GM23338 (cell line): ENCODE data around the gene RETSAT. TPM values are rescaled to one million over a fixed set of nuclear protein-coding genes. Genes with fewer than 3 reads are reported as not detected.

Experiments
- ATAC-seq: fragments of 200-7000 bp; cut with Tn5 transposase; 3 replicates; pipeline ENCODE4 v1.9.1; 2020
- DNase-seq: peaks from one replicate; pipeline ENCODE4 v3.0.0-alpha.2; 2015; ENCODE audit warnings: low spot score
- H2AFZ ChIP-seq: fragments of 200-600 bp; sonication (generic); 2 replicates; pipeline ENCODE4 v1.8.0; 2016; ENCODE audit warnings: antibody characterized with exemption, mild to moderate bottlenecking, moderate library complexity
- H3F3A ChIP-seq: fragments of 200-600 bp; sonication (generic); replicated peaks from 2 replicates; pipeline ENCODE4 v1.8.0; 2017; ENCODE audit warnings: antibody characterized with exemption, mixed run types, low read depth
- H3K27ac ChIP-seq: fragments of 200-600 bp; sonication (generic); 2 replicates; pipeline ENCODE4 v1.6.1; 2016; ENCODE audit warnings: low read depth
- H3K27me3 ChIP-seq: fragments of 200-600 bp; sonication (generic); 2 replicates; pipeline ENCODE4 v1.8.0; 2016; ENCODE audit warnings: mild to moderate bottlenecking, mixed run types, moderate library complexity; ENCODE audit not compliant: insufficient read depth
- H3K36me3 ChIP-seq: fragments of 200-600 bp; sonication (generic); 2 replicates; pipeline ENCODE4 v1.8.0; 2016; ENCODE audit warnings: mild to moderate bottlenecking; ENCODE audit not compliant: insufficient read depth
- H3K4me1 ChIP-seq: fragments of 200-600 bp; sonication (generic); 2 replicates; pipeline ENCODE4 v1.8.0; 2016; ENCODE audit warnings: mild to moderate bottlenecking, moderate library complexity; ENCODE audit not compliant: insufficient read depth
- H3K4me2 ChIP-seq: fragments of 200-600 bp; sonication (generic); 2 replicates; pipeline ENCODE4 v1.7.1; 2017; ENCODE audit warnings: mixed run types
- H3K4me3 ChIP-seq: fragments of 200-600 bp; sonication (generic); 2 replicates; pipeline ENCODE4 v1.6.1; 2016; ENCODE audit warnings: mixed run types
- H3K79me2 ChIP-seq: fragments of 200-600 bp; sonication (generic); replicated peaks from 2 replicates; pipeline ENCODE4 v1.8.0; 2017; ENCODE audit warnings: mild to moderate bottlenecking; ENCODE audit not compliant: insufficient read depth
- H3K9me2 ChIP-seq: fragments of 200-600 bp; sonication (generic); 2 replicates; pipeline ENCODE4 v1.8.0; 2017; ENCODE audit not compliant: insufficient read depth
- H4K20me1 ChIP-seq: fragments of 200-600 bp; sonication (generic); replicated peaks from 2 replicates; pipeline ENCODE4 v1.8.0; 2017; ENCODE audit warnings: mild to moderate bottlenecking; ENCODE audit not compliant: insufficient read depth
- H3K27ac Mint-ChIP-seq: 2 replicates; pipeline ENCODE4 v1.8.0; 2020; ENCODE audit warnings: inconsistent platforms, mild to moderate bottlenecking, moderate library complexity, mixed read lengths
- H3K27me3 Mint-ChIP-seq: 3 replicates; pipeline ENCODE4 v1.8.0; 2022; ENCODE audit warnings: low read depth, mild to moderate bottlenecking, moderate library complexity, mixed read lengths, inconsistent platforms; ENCODE audit not compliant: insufficient read depth, poor library complexity
- H3K36me3 Mint-ChIP-seq: 3 replicates; pipeline ENCODE4 v1.8.0; 2021; ENCODE audit warnings: low read depth, mild to moderate bottlenecking, inconsistent platforms, moderate library complexity, mixed read lengths
- H3K4me1 Mint-ChIP-seq: 3 replicates; pipeline ENCODE4 v1.8.0; 2020; ENCODE audit warnings: mild to moderate bottlenecking, inconsistent platforms, mixed read lengths
- H3K4me3 Mint-ChIP-seq: 3 replicates; pipeline ENCODE4 v1.8.0; 2021; ENCODE audit warnings: moderate library complexity, mild to moderate bottlenecking, inconsistent platforms, mixed read lengths
- H3K9me3 Mint-ChIP-seq: 3 replicates; pipeline ENCODE4 v1.8.0; 2020; ENCODE audit warnings: moderate library complexity, mild to moderate bottlenecking, inconsistent platforms, mixed read lengths
- CREB1 ChIP-seq: fragments of 250-450 bp; sonication (Bioruptor Pico); IDR thresholded peaks from 2 replicates; pipeline ENCODE4 v1.5.0; 2020; ENCODE audit warnings: low read depth, mild to moderate bottlenecking, moderate library complexity
- EZH2 ChIP-seq: fragments of 200-600 bp; sonication (generic); IDR thresholded peaks from one replicate; pipeline ENCODE4 v1.8.0; 2017; ENCODE audit warnings: antibody characterized with exemption, mild to moderate bottlenecking, low read depth; ENCODE audit not compliant: unreplicated experiment
- EZH2phosphoT487 ChIP-seq: fragments of 200-600 bp; sonication (generic); IDR thresholded peaks from one replicate; pipeline ENCODE4 v1.8.1; 2018; ENCODE audit warnings: antibody characterized with exemption; ENCODE audit not compliant: unreplicated experiment
- JUNB ChIP-seq: IDR thresholded peaks from one replicate; pipeline ENCODE4 v1.6.1; 2016; ENCODE audit warnings: antibody characterized with exemption; ENCODE audit not compliant: unreplicated experiment
- NANOG ChIP-seq: IDR thresholded peaks from 2 replicates; pipeline ENCODE4 v1.6.1; 2016; ENCODE audit warnings: antibody characterized with exemption, borderline replicate concordance
- POLR2AphosphoS5 ChIP-seq: IDR thresholded peaks from 2 replicates; pipeline ENCODE4 v1.6.1; 2016; ENCODE audit warnings: antibody characterized with exemption, low read depth
- STAT1 ChIP-seq: IDR thresholded peaks from one replicate; pipeline ENCODE4 v1.6.1; 2016; ENCODE audit warnings: antibody characterized with exemption; ENCODE audit not compliant: unreplicated experiment
- ZNF114 ChIP-seq: fragments of 250-450 bp; sonication (Bioruptor Pico); IDR thresholded peaks from 2 replicates; pipeline ENCODE4 v1.5.0; 2020; ENCODE audit warnings: mild to moderate bottlenecking, moderate library complexity
- ZNF331 ChIP-seq: fragments of 250-450 bp; sonication (Bioruptor Pico); IDR thresholded peaks from 2 replicates; pipeline ENCODE4 v1.5.0; 2020; ENCODE audit warnings: low read depth, mild to moderate bottlenecking, moderate library complexity
- polyA plus RNA-seq: library from polyadenylated mRNA; unstranded; fragments of >200 nt; fragmentation: Nextera tagmentation; extraction: Ambion mirVana; gene quantifications from 2 replicates; pipeline ENCODE4 v1.2.1, GENCODE V29; 2016
- total RNA-seq: library from RNA; depleted of rRNA; stranded (reverse); fragments of >200 nt; shearing (Covaris generic); gene quantifications from 2 replicates; pipeline ENCODE4 v1.2.3, GENCODE V29; 2014
- TF ChIP-seq, protein P1 (sequence below): IDR thresholded peaks from 2 replicates; pipeline ENCODE4 v1.6.1; 2016; ENCODE audit warnings: antibody characterized with exemption
- TF ChIP-seq, protein P2 (sequence below): fragments of 250-450 bp; sonication (Bioruptor Pico); IDR thresholded peaks from 2 replicates; pipeline ENCODE4 v1.5.0; 2020; ENCODE audit warnings: mild to moderate bottlenecking, moderate library complexity
- TF ChIP-seq, protein P3 (sequence below), 2 experiments: fragments of 200-600 bp in 1 of 2; sonication (generic) in 1 of 2; conservative IDR thresholded peaks; 2 replicates each; pipeline versions ENCODE4 v1.5.1 to v1.6.1; 2016 to 2017; ENCODE audit warnings: antibody characterized with exemption in 2 of 2, low read depth in 2 of 2, mild to moderate bottlenecking in 2 of 2, moderate library complexity in 1 of 2
- TF ChIP-seq, protein P4 (sequence below): IDR thresholded peaks from one replicate; pipeline ENCODE4 v1.6.1; 2018; ENCODE audit warnings: antibody characterized with exemption; ENCODE audit not compliant: unreplicated experiment

RETSAT gene
- total and polyA plus RNA-seq, 2 experiments from 2014 or later: 2.3 to 16.4 TPM

DNA sequence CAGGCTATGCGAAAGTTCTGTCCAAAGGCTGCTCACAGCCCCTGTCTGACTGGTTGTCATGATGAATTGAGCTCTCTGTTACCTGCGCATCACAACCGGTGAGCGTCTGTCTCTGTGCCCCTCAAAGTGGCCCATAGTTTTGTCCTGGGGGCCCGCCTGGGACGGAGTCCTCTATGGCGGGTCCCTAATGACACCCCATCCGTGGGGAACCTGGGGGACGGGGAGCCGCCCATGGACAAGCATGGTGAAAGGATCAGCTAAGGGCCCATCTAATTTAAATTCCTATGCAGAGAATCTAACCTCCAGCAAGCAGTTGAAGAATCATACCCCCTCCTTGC lies 714 bp upstream of the RETSAT start (continued):
- no peak for TF ChIP-seq CREB1
- TF ChIP-seq ZNF114 (CRISPR knock-in tag): no peak
- TF ChIP-seq NANOG: no peak

DNA sequence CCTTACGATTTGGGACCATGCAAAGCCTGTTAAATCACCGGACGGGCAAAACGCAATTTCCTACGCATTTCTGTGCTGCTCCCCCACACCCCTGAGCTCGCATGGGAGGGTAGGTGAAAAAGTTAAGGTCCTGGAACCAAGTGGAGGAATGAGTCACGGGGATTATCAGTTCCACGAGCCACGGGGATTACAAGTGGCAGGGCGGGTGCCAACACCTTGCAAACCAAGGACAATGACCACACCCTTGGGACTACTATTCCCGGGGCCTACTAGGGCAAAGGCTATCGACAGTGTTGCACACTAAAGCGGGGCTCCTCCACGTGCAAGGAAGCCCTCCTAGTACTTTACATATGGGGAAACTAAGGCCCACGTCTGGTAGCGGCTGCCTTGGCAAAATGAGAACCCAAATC lies 447 bp downstream of the RETSAT start:
- Histone ChIP-seq H3K36me3 (no peaks in the 10 kb centered on the region), H2AFZ (peak overlapping the region; percentile 92), H3K4me2 (peak overlapping the region; percentile 83), H3F3A (no peaks in the 10 kb centered on the region), H3K4me1 (peaks cover 15% of the 10 kb centered on the region), H3K4me3 (peak overlapping the region; percentile 78), H3K27me3 (no peaks in the 10 kb centered on the region), H3K27ac (no peak overlapping the region), H3K9me2 (no peaks in the 10 kb centered on the region), H4K20me1 (no peaks in the 10 kb centered on the region; the same call in none of the 2 replicates), H3K79me2 (no peaks in the 10 kb centered on the region)
- peak; percentile 11 for ATAC-seq
- Mint-ChIP-seq H3K27me3 (peaks cover 6% of the 10 kb centered on the region), H3K27ac (peak overlapping the region; percentile 40; the same call in 1 of the 2 replicates), H3K9me3 (no peaks in the 10 kb centered on the region), H3K4me3 (peak overlapping the region; percentile 97), H3K4me1 (peaks cover 15% of the 10 kb centered on the region), H3K36me3 (peaks cover 19% of the 10 kb centered on the region)
- TF ChIP-seq ZNF114 (CRISPR knock-in tag) (no peak), JUNB (no peak), ZNF331 (CRISPR knock-in tag) (no peak), CREB1 (no peak), POLR2AphosphoS5 (no peak), EZH2 (no peak), STAT1 (no peak), EZH2phosphoT487 (no peak), NANOG (no peak)
- TF ChIP-seq, protein P1, sequence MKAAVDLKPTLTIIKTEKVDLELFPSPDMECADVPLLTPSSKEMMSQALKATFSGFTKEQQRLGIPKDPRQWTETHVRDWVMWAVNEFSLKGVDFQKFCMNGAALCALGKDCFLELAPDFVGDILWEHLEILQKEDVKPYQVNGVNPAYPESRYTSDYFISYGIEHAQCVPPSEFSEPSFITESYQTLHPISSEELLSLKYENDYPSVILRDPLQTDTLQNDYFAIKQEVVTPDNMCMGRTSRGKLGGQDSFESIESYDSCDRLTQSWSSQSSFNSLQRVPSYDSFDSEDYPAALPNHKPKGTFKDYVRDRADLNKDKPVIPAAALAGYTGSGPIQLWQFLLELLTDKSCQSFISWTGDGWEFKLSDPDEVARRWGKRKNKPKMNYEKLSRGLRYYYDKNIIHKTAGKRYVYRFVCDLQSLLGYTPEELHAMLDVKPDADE: no peak
- TF ChIP-seq, protein P2, sequence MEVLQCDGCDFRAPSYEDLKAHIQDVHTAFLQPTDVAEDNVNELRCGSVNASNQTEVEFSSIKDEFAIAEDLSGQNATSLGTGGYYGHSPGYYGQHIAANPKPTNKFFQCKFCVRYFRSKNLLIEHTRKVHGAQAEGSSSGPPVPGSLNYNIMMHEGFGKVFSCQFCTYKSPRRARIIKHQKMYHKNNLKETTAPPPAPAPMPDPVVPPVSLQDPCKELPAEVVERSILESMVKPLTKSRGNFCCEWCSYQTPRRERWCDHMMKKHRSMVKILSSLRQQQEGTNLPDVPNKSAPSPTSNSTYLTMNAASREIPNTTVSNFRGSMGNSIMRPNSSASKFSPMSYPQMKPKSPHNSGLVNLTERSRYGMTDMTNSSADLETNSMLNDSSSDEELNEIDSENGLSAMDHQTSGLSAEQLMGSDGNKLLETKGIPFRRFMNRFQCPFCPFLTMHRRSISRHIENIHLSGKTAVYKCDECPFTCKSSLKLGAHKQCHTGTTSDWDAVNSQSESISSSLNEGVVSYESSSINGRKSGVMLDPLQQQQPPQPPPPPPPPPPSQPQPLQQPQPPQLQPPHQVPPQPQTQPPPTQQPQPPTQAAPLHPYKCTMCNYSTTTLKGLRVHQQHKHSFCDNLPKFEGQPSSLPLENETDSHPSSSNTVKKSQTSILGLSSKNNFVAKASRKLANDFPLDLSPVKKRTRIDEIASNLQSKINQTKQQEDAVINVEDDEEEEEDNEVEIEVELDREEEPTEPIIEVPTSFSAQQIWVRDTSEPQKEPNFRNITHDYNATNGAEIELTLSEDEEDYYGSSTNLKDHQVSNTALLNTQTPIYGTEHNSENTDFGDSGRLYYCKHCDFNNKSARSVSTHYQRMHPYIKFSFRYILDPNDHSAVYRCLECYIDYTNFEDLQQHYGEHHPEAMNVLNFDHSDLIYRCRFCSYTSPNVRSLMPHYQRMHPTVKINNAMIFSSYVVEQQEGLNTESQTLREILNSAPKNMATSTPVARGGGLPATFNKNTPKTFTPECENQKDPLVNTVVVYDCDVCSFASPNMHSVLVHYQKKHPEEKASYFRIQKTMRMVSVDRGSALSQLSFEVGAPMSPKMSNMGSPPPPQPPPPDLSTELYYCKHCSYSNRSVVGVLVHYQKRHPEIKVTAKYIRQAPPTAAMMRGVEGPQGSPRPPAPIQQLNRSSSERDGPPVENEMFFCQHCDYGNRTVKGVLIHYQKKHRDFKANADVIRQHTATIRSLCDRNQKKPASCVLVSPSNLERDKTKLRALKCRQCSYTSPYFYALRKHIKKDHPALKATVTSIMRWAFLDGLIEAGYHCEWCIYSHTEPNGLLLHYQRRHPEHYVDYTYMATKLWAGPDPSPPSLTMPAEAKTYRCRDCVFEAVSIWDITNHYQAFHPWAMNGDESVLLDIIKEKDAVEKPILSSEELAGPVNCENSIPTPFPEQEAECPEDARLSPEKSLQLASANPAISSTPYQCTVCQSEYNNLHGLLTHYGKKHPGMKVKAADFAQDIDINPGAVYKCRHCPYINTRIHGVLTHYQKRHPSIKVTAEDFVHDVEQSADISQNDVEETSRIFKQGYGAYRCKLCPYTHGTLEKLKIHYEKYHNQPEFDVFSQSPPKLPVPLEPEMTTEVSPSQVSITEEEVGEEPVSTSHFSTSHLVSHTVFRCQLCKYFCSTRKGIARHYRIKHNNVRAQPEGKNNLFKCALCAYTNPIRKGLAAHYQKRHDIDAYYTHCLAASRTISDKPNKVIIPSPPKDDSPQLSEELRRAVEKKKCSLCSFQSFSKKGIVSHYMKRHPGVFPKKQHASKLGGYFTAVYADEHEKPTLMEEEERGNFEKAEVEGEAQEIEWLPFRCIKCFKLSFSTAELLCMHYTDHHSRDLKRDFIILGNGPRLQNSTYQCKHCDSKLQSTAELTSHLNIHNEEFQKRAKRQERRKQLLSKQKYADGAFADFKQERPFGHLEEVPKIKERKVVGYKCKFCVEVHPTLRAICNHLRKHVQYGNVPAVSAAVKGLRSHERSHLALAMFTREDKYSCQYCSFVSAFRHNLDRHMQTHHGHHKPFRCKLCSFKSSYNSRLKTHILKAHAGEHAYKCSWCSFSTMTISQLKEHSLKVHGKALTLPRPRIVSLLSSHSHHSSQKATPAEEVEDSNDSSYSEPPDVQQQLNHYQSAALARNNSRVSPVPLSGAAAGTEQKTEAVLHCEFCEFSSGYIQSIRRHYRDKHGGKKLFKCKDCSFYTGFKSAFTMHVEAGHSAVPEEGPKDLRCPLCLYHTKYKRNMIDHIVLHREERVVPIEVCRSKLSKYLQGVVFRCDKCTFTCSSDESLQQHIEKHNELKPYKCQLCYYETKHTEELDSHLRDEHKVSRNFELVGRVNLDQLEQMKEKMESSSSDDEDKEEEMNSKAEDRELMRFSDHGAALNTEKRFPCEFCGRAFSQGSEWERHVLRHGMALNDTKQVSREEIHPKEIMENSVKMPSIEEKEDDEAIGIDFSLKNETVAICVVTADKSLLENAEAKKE (CRISPR knock-in tag): no peak
- TF ChIP-seq, protein P3, sequence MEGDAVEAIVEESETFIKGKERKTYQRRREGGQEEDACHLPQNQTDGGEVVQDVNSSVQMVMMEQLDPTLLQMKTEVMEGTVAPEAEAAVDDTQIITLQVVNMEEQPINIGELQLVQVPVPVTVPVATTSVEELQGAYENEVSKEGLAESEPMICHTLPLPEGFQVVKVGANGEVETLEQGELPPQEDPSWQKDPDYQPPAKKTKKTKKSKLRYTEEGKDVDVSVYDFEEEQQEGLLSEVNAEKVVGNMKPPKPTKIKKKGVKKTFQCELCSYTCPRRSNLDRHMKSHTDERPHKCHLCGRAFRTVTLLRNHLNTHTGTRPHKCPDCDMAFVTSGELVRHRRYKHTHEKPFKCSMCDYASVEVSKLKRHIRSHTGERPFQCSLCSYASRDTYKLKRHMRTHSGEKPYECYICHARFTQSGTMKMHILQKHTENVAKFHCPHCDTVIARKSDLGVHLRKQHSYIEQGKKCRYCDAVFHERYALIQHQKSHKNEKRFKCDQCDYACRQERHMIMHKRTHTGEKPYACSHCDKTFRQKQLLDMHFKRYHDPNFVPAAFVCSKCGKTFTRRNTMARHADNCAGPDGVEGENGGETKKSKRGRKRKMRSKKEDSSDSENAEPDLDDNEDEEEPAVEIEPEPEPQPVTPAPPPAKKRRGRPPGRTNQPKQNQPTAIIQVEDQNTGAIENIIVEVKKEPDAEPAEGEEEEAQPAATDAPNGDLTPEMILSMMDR (conservative IDR thresholded peaks at IDR 0.05; ENCODE audit: low read depth in 2 of 2): no peak
- TF ChIP-seq, protein P4, sequence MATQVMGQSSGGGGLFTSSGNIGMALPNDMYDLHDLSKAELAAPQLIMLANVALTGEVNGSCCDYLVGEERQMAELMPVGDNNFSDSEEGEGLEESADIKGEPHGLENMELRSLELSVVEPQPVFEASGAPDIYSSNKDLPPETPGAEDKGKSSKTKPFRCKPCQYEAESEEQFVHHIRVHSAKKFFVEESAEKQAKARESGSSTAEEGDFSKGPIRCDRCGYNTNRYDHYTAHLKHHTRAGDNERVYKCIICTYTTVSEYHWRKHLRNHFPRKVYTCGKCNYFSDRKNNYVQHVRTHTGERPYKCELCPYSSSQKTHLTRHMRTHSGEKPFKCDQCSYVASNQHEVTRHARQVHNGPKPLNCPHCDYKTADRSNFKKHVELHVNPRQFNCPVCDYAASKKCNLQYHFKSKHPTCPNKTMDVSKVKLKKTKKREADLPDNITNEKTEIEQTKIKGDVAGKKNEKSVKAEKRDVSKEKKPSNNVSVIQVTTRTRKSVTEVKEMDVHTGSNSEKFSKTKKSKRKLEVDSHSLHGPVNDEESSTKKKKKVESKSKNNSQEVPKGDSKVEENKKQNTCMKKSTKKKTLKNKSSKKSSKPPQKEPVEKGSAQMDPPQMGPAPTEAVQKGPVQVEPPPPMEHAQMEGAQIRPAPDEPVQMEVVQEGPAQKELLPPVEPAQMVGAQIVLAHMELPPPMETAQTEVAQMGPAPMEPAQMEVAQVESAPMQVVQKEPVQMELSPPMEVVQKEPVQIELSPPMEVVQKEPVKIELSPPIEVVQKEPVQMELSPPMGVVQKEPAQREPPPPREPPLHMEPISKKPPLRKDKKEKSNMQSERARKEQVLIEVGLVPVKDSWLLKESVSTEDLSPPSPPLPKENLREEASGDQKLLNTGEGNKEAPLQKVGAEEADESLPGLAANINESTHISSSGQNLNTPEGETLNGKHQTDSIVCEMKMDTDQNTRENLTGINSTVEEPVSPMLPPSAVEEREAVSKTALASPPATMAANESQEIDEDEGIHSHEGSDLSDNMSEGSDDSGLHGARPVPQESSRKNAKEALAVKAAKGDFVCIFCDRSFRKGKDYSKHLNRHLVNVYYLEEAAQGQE: no peak
- DNase-seq: no peak
